Sigmoid colon (tissue), 7 donors: ENCODE results near the gene TSPAN5. TPM values are rescaled to one million over a fixed set of nuclear protein-coding genes. Genes with fewer than 3 reads are reported as not detected.
A peak's percentile ranks its signal among the peaks of the same experiment; 100 is the strongest.

Experiments
- DNase-seq: peaks from one replicate; pipeline ENCODE4 v3.0.0-alpha.2; 2019
- H3K27ac ChIP-seq, 4 donors: fragments of 200-600 bp; sonication (generic); one replicate each; pipeline ENCODE4 v1.5.1; 2016 to 2019; ENCODE audit warnings: mild to moderate bottlenecking in 1 of 4
- H3K27me3 ChIP-seq, 3 donors: fragments of 200-600 bp; sonication (generic); one replicate each; pipeline ENCODE4 v1.5.1; 2019; ENCODE audit warnings: mild to moderate bottlenecking in 1 of 3
- H3K36me3 ChIP-seq, 4 donors: fragments of 200-600 bp; sonication (generic); one replicate each; pipeline ENCODE4 v1.5.1; 2016 to 2019
- H3K4me1 ChIP-seq, 4 donors: fragments of 200-600 bp; sonication (generic); one replicate each; pipeline ENCODE4 v1.5.1; 2017 to 2019
- H3K4me3 ChIP-seq, 4 donors: fragments of 200-600 bp; sonication (generic); one replicate each; pipeline ENCODE4 v1.5.1; 2017 to 2019; ENCODE audit warnings: mild to moderate bottlenecking in 2 of 4, moderate library complexity in 1 of 4
- H3K9me3 ChIP-seq, 4 donors: fragments of 200-600 bp in 3 of 4; sonication (generic) in 3 of 4; one replicate each; pipeline versions ENCODE4 v1.5.1 to v1.6.1; 2013 to 2019
- CTCF ChIP-seq, 4 experiments: fragments of 450-650 bp in 3 of 4; fragments of 200-600 bp in 1 of 4; IDR thresholded peaks; one replicate each; pipeline ENCODE4 v1.5.1; 2016 to 2019; ENCODE audit warnings: antibody characterized with exemption in 4 of 4, mild to moderate bottlenecking in 3 of 4, moderate library complexity in 2 of 4
- EP300 ChIP-seq, 4 donors: sonication (generic); formaldehyde crosslinking; IDR thresholded peaks; one replicate each; pipeline ENCODE4 v1.6.1; 2017; ENCODE audit warnings: antibody characterized with exemption in 4 of 4
- POLR2A ChIP-seq, 2 donors: fragments of 450-650 bp; IDR thresholded peaks; one replicate each; pipeline ENCODE4 v1.6.1; 2016; ENCODE audit warnings: antibody characterized with exemption in 2 of 2, mild to moderate bottlenecking in 2 of 2, moderate library complexity in 2 of 2
- POLR2AphosphoS5 ChIP-seq, 4 donors: sonication (generic); formaldehyde crosslinking; IDR thresholded peaks; one replicate each; pipeline ENCODE4 v1.6.1; 2017; ENCODE audit warnings: antibody characterized with exemption in 4 of 4
- WGBS, 2 donors: extraction: QIAGEN DNeasy Blood & Tissue Kit; methylation state at CpG; one replicate each; pipeline ENCODE4 v1.1.7; 2013; 5-methylcytosine and 5-hydroxymethylcytosine counted together
- intact Hi-C: fragments of 100-400 bp; cut with DNase I; formaldehyde crosslinking; loops from one replicate; pipeline ENCODE4 v1.15.1; 2023
- polyA plus RNA-seq, 3 donors: library from polyadenylated mRNA; stranded (reverse); fragments of 200-250 nt; gene quantifications; one replicate each; pipeline ENCODE4 v1.2.3, GENCODE V29; 2013
- total RNA-seq, 4 donors: library from RNA; depleted of rRNA; stranded (reverse); fragments of >200 nt; gene quantifications; one replicate each; pipeline ENCODE4 v1.1.0, GENCODE V29; 2016
- donor health status: healthy with polysubstance abuse.
- donor health status: Bipolar disorder and iron deficiency.
- donor health status: healthy.

The TSPAN5 gene
- total and polyA plus RNA-seq, 7 donors: 1.2 to 18.6 (median 11.2) TPM

- H3K4me3 ChIP-seq: no peak overlapping the region
- no peaks in the 10 kb centered on the region for H3K36me3 ChIP-seq
- H3K9me3 ChIP-seq: no peaks in the 10 kb centered on the region
- 84 to 90% methylated on average over 5 of the region's 5 CpGs for WGBS, 2 donors
- DNase-seq: no peak
- H3K27ac ChIP-seq: no peak overlapping the region
- TF ChIP-seq CTCF (IDR thresholded peaks at IDR 0.05) (no peak), EP300 (IDR thresholded peaks at IDR 0.05) (no peak), POLR2A (IDR thresholded peaks at IDR 0.05) (no peak), POLR2AphosphoS5 (IDR thresholded peaks at IDR 0.05) (no peak)
- peaks cover 0 to 12% (median 3%) of the 10 kb centered on the region in 4 donors for H3K4me1 ChIP-seq
- H3K27me3 ChIP-seq: no peaks in the 10 kb centered on the region
- intact Hi-C loops: no loop called here
These were observed 17.0 kb downstream of the TSPAN5 start for GRCh38 chr4:98641376-98641775.

DNA sequence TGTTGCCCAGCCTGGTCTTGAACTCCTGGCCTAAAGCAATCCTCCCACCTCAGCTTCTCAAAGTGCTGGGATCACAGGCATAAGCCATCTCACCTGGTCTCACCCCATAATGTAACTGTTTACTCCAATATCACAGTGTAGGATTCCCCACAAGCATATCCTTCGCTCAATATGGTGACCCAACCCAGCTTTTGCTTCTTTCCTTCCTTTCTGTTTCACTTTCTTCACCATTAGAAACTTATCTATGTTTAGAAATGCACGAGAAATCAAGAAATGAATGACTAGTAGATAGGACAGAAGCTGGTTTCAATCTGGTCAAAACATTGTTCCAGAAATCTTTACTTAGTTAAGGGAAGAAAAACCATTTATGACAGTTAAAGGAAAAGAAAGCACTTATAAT lies 18.9 kb downstream of the TSPAN5 start:
- intact Hi-C loops: no loop called here
- Histone ChIP-seq H3K36me3 (no peaks in the 10 kb centered on the region), H3K4me3 (no peak overlapping the region), H3K4me1 (peaks cover 0 to 14% (median 3%) of the 10 kb centered on the region in 4 donors), H3K9me3 (no peaks in the 10 kb centered on the region), H3K27ac (peak overlapping the region in 1 of 4 donors; percentile 22), H3K27me3 (no peaks in the 10 kb centered on the region)
- 51 to 69% methylated on average over 2 of the region's 2 CpGs for WGBS, 2 donors
- DNase-seq: no peak
- no peak for TF ChIP-seq POLR2AphosphoS5 (IDR thresholded peaks at IDR 0.05)
- no peak for TF ChIP-seq POLR2A (IDR thresholded peaks at IDR 0.05)
- no peak for TF ChIP-seq EP300 (IDR thresholded peaks at IDR 0.05)
- no peak for TF ChIP-seq CTCF (IDR thresholded peaks at IDR 0.05)

DNA sequence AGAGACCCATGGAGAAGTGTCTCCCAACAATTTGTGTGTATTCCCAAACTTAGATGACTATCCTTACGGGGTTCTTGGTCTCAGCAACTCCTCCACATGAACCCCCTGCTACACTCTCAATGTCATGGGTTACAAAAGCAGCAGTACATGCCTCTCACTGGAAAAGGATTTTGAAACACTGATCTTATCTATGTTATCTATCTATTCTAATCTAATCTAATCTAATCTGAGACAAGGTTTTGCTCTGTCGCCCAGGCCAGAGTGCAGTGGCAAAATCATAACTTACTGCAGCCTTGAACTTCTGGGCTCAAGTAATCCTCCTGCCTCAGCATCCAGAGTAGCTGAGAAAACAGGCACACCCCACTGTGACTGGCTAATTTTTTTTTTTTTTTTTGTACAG lies 19.3 kb downstream of the TSPAN5 start:
- Histone ChIP-seq H3K9me3 (no peaks in the 10 kb centered on the region), H3K36me3 (no peaks in the 10 kb centered on the region), H3K4me1 (peaks cover 0 to 14% (median 3%) of the 10 kb centered on the region in 4 donors), H3K4me3 (no peak overlapping the region), H3K27ac (peak overlapping the region in 1 of 4 donors; percentile 22), H3K27me3 (no peaks in the 10 kb centered on the region)
- no peak for TF ChIP-seq POLR2A (IDR thresholded peaks at IDR 0.05)
- no peak for TF ChIP-seq CTCF (IDR thresholded peaks at IDR 0.05)
- WGBS, 2 donors: 88 to 96% methylated on average over 2 of the region's 2 CpGs
- intact Hi-C loops: no loop called here
- no peak for DNase-seq

DNA sequence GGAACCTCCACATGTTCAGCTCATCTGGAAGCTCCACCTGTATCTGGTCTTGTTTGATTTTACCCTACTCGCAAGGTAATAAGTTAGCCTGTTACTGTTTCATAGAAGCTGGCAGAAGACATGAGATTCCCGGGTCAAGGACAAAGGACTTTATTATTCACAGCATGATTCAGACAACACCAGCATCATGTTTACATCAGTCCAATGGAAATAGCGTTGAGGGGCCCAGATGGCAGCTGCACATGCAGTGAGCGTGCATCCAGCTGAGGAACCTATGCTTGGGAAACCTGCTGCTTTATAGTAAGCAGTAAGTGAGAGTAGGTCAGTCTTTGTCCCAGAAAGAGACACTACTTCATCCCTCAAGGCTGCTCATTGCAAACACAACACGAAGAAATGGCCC lies 19.8 kb downstream of the TSPAN5 start:
- H3K4me3 ChIP-seq: no peak overlapping the region
- no peak for TF ChIP-seq EP300 (IDR thresholded peaks at IDR 0.05)
- no peak for TF ChIP-seq POLR2AphosphoS5 (IDR thresholded peaks at IDR 0.05)
- no peak for TF ChIP-seq POLR2A (IDR thresholded peaks at IDR 0.05)
- TF ChIP-seq CTCF (IDR thresholded peaks at IDR 0.05): no peak
- intact Hi-C loops: no loop called here
- DNase-seq: no peak
- H3K4me1 ChIP-seq: peaks cover 0 to 14% (median 3%) of the 10 kb centered on the region in 4 donors
- no peaks in the 10 kb centered on the region for H3K9me3 ChIP-seq
- H3K27ac ChIP-seq: no peak overlapping the region
- WGBS, 2 donors: 88 to 91% methylated on average over 5 of the region's 5 CpGs
- H3K36me3 ChIP-seq: no peaks in the 10 kb centered on the region
- no peaks in the 10 kb centered on the region for H3K27me3 ChIP-seq

DNA sequence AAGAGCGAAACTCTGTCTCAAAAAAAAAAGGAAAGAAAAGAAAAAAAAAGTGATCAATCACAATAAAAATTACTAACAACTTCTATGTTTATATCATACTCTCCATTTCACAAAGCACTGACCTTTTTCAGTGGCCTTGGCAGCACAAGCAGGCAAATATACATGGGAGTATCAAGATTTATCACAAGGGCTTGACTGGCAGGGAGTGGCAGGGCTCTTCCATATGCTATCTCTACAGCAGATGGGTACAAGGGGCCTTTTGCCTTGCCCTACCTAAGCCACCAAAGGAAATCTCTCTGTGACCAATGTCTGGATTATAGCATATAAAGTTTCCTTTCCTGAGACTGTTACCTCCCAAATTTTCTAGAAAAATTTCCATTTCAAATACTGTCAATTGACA lies 24.4 kb downstream of the TSPAN5 start:
- Histone ChIP-seq H3K4me1 (peaks cover 0 to 22% (median 11%) of the 10 kb centered on the region in 4 donors), H3K9me3 (no peaks in the 10 kb centered on the region), H3K27ac (no peak overlapping the region), H3K36me3 (no peaks in the 10 kb centered on the region), H3K27me3 (no peaks in the 10 kb centered on the region), H3K4me3 (no peak overlapping the region)
- 95 to 96% methylated on average over 1 of the region's 1 CpG for WGBS, 2 donors
- intact Hi-C loops: no loop called here
- no peak for DNase-seq
- TF ChIP-seq POLR2AphosphoS5 (IDR thresholded peaks at IDR 0.05) (no peak), CTCF (IDR thresholded peaks at IDR 0.05) (no peak), EP300 (IDR thresholded peaks at IDR 0.05) (no peak), POLR2A (IDR thresholded peaks at IDR 0.05) (no peak)
